ENCODE data around the gene ROPN1.
"Not testable (repeated sequence)": the region's sequence is repeated elsewhere in the genome, so short reads cannot be mapped to it uniquely, and the experiment has no call there.

ROPN1 gene

GRCh38 chr3:123986427-123986826 lies 5.5 kb downstream of the ROPN1 start:
- DNase-seq (ENCODE audit: extremely low spot score) = no peak
- TF ChIP-seq, protein P1, sequence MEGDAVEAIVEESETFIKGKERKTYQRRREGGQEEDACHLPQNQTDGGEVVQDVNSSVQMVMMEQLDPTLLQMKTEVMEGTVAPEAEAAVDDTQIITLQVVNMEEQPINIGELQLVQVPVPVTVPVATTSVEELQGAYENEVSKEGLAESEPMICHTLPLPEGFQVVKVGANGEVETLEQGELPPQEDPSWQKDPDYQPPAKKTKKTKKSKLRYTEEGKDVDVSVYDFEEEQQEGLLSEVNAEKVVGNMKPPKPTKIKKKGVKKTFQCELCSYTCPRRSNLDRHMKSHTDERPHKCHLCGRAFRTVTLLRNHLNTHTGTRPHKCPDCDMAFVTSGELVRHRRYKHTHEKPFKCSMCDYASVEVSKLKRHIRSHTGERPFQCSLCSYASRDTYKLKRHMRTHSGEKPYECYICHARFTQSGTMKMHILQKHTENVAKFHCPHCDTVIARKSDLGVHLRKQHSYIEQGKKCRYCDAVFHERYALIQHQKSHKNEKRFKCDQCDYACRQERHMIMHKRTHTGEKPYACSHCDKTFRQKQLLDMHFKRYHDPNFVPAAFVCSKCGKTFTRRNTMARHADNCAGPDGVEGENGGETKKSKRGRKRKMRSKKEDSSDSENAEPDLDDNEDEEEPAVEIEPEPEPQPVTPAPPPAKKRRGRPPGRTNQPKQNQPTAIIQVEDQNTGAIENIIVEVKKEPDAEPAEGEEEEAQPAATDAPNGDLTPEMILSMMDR (IDR thresholded peaks at IDR 0.05; ENCODE audit: control extremely low read depth, extremely low read depth, low read depth, missing control alignments) = no peak
- ChIA-PET CTCF (interaction anchor here (1.5 kb wide), 1 partner anchor 344 kb away, joined by 4 read pairs; no protein-coding TSS in a partner anchor), POLR2A (no interaction called here)

DNA sequence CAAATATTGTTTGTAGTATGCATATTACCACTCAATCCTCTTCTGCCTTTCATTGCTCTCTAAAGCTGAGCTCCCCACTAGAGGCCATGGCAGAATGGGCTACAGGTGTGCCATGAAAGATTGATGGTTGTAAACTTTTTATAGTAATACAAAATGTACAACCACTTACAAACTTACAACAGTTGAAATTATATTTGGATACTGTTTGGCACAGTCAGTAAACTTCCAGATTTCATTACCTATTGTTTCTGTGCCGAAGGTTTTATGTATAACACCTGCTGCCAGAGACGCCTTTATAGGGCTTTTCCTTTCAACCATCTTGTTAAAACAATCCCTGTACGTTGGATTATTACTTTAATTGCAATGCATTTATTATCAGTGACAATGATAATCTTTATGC lies 7.0 kb downstream of the ROPN1 start:
- TF ChIP-seq, protein P1 (IDR thresholded peaks at IDR 0.05; ENCODE audit: control extremely low read depth, extremely low read depth, low read depth, missing control alignments) = no peak
- CTCF ChIA-PET = interaction anchor here (0.9 kb wide), 1 partner anchor 31 kb away, joined by 3 read pairs; no protein-coding TSS in a partner anchor
- POLR2A ChIA-PET = no interaction called here
- no peak for DNase-seq (ENCODE audit: extremely low spot score)

- TF ChIP-seq, protein P1 (IDR thresholded peaks at IDR 0.05; ENCODE audit: control extremely low read depth, extremely low read depth, low read depth, missing control alignments) = no peak
- no peak for DNase-seq (ENCODE audit: extremely low spot score)
- CTCF ChIA-PET = interaction anchor here (0.9 kb wide), 1 partner anchor 32 kb away, joined by 3 read pairs; no protein-coding TSS in a partner anchor
- POLR2A ChIA-PET = no interaction called here
Measured at GRCh38 chr3:123984350-123984749, 7.6 kb downstream of the ROPN1 start.

DNA sequence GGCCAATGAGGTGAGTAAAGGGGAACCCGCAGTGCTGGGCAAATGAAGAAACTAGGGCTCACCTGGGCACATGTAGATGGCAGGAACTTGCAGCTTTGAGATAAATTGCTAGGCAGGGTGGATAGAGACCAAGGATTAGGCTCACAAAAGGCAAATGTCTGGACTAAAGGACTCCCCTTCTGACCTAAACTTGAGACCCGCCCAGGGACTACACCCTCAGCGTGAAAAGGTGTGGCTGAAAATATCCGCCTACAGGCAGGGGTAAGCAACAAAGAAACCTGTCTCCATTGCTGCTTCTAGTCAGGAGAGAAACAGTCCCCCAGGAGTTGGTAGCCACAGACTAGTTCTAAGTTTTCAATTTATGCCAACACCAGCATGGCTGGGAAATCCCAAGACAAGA lies 10.6 kb downstream of the ROPN1 start:
- POLR2A ChIA-PET; DNase-seq (ENCODE audit: extremely low spot score): not testable (repeated sequence)
- CTCF ChIA-PET = interaction anchor here (1.2 to 2.5 kb wide), 2 partner anchors 8 to 24 kb away, joined by 5 to 13 read pairs; no protein-coding TSS in a partner anchor

GRCh38 chr3:123980539-123980938 lies 11.4 kb downstream of the ROPN1 start:
- ChIA-PET CTCF (interaction anchor here (1.2 to 2.5 kb wide), 2 partner anchors 9 to 25 kb away, joined by 5 to 13 read pairs; no protein-coding TSS in a partner anchor), POLR2A (no interaction called here)
- TF ChIP-seq, protein P1 (IDR thresholded peaks at IDR 0.05; ENCODE audit: control extremely low read depth, extremely low read depth, low read depth, missing control alignments) = no peak
- DNase-seq (ENCODE audit: extremely low spot score) = no peak

GRCh38 chr3:123979525-123980501 lies 12.1 kb downstream of the ROPN1 start:
- CTCF ChIA-PET = interaction anchor here (1.2 to 2.5 kb wide), 2 partner anchors 10 to 26 kb away, joined by 5 to 13 read pairs; no protein-coding TSS in a partner anchor
- TF ChIP-seq, protein P1 (IDR thresholded peaks at IDR 0.05; ENCODE audit: control extremely low read depth, extremely low read depth, low read depth, missing control alignments) = peak; percentile 53
- DNase-seq (ENCODE audit: extremely low spot score); POLR2A ChIA-PET: not testable (repeated sequence)

- POLR2A ChIA-PET; DNase-seq (ENCODE audit: extremely low spot score): not testable (repeated sequence)
- CTCF ChIA-PET = interaction anchor here (0.7 kb wide), 1 partner anchor 12 kb away, joined by 3 read pairs; no protein-coding TSS in a partner anchor
Measured at GRCh38 chr3:123976904-123977303, 15.0 kb downstream of the ROPN1 start.

- DNase-seq (ENCODE audit: extremely low spot score); POLR2A ChIA-PET: not testable (repeated sequence)
Measured at GRCh38 chr3:123976181-123976898, 15.6 kb downstream of the ROPN1 start.

DNA sequence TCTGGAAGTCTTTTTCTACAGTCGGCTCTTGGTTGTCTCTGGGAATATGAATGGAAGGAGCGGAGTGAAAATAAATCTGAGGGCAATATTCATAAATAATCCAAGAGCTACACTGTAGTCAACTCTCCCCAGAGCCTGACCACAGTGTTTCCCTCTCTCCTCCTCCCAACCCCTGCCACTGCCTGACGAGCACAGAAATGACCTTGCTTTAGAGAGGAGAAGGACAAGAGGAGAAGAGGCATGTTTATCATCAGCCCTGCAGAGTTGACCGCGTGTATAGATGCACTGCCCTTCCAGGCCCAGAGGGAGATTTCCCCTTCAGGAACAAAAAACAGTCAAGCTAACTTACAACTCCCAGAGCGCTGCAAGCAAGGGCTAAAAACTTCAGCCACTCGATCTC lies 16.9 kb downstream of the ROPN1 start:
- CTCF ChIA-PET; DNase-seq (ENCODE audit: extremely low spot score); POLR2A ChIA-PET: not testable (repeated sequence)

More at GRCh38 chr3:123976181-123976898, 15.6 kb downstream of the ROPN1 start:
- CTCF ChIA-PET = interaction anchor here (0.7 kb wide), 1 partner anchor 12 kb away, joined by 3 read pairs; no protein-coding TSS in a partner anchor
